GM12872 (cell line): ENCODE measurements around the gene ACOX2.

Experiments used
- CTCF ChIP-seq: IDR thresholded peaks from 3 replicates; pipeline ENCODE4 v1.5.1; 2011; ENCODE audit warnings: low read depth, mild to moderate bottlenecking, low read length, moderate library complexity; ENCODE audit not compliant: insufficient read depth

Gene ACOX2

GRCh38 chr3:58560771-58561311 lies 23.9 kb upstream of the ACOX2 start:
- TF ChIP-seq CTCF: peak; percentile 13; the same call in 1 of the 3 replicates

- TF ChIP-seq CTCF: no peak
Observed at GRCh38 chr3:58559586-58559985, 22.6 kb upstream of the ACOX2 start.

GRCh38 chr3:58557491-58557890 lies 20.5 kb upstream of the ACOX2 start:
- no peak for TF ChIP-seq CTCF

GRCh38 chr3:58556761-58557221 lies 19.8 kb upstream of the ACOX2 start:
- TF ChIP-seq CTCF: no peak

DNA sequence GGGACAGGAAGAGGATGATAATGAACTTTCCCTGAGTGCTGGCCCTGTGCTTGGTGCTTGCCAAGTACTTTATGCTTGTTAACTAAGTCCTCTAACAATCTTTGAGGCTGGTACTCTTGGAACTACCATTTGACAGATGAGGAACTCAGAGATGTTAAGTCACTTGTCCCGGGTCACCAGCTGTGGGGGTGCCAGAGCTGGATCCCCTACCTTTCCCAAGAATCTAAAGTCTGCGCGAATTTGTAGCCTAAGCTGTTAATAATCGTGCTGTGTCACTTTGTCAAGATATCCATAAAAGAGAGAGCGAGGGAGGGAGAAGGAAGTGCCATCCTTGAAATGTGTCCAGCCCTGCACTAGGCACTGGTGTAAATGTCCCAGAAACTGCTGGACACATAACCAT lies 19.0 kb upstream of the ACOX2 start:
- no peak for TF ChIP-seq CTCF

GRCh38 chr3:58555203-58555602 lies 18.2 kb upstream of the ACOX2 start:
- TF ChIP-seq CTCF: no peak

DNA sequence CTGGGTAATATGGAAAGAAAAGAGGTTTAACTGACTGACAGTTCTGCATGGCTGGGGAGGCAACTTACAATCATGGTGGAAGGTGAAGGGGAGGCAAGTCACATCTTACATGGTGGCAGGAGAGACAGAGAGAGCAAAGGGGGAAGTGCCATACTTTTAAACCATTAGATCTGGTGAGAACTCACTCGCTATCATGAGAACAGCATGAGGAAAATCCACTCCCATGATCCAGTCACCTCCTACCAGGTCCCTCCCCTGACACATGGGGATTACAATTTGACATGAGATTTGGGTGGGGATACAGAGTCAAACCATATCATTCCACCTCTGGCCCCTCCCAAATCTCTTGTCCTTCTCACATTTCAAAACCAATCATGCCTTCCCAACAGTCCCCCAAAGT lies 16.0 kb upstream of the ACOX2 start:
- TF ChIP-seq CTCF: no peak
